Stimulated activated naive CD4-positive, alpha-beta T cell treated with Interleukin-2 at 50 U/mL for 16 hours (primary cell): Measurements from ENCODE around the gene CNIH3.

Source experiments
- DNase-seq: peaks from one replicate; lab custom pipeline; 2025; lab: John Stamatoyannopoulos, UW

CNIH3 gene

GRCh38 chr1:224722838-224723237, 106.7 kb downstream of the CNIH3 start:
- no peak for DNase-seq

DNA sequence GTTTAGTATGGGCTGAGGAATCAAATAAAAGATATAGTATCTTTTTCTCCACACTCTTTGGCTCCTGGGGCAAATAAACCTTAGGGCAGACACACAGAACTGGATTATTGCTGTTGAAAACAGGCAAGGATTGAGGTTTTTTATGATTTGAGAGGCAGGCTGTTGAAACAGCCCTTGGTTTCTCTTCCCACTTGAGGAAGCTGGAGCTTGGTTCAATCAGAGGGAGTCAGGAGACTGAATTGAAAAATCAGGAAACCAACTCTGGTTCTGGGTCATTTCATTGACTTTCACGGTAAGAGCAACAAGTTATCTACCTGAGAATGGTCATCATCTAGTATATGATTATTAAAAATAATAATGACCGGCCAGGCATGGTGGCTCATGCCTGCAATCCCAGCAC, 108.4 kb downstream of the CNIH3 start:
- DNase-seq: no peak

- no peak for DNase-seq
Measured at GRCh38 chr1:224726441-224727182, 110.5 kb downstream of the CNIH3 start.

DNA sequence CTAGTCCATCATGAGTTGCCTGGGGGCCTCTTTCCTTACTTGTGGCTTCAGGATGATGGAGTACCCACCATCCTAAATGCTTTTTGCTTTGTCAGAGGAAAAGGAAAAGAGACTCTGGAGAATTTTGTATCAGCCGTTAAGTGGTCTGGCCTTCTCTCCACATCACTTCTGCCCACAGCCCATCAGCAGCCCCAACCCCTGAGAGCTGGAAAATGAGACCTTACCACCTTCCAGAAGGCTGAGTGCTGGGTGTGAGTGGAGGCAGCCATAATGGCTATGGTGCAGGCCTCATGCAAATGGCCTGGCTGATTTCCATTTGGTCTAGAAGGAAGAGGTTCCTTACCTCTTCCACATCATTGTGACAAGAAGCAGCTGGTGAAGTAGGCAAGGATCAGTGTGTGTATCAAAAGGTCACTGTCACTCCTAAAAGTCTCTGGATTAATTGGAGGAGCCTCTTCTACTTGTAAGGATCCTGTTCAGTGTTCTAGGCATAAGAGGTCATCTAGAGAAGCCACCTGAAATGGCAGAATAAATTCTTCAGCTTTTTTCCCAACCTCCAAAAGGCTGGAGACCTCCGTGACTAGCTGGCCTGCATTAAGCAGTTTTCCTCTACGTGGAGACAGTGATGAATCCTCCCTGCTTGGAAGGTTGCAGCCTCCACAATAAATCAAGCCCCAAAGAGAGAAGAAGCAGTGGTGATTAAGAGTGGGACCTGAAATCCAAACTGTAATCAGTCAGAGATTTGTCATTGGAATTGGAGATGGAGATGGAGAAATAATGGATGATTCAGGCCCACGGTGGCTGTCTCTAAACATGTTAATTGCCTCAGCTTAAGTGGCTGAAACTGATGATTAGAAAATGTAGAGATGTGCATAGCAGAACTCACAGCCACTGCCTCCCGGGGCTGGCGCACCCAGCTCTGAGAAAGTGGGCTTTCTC, 111.5 kb downstream of the CNIH3 start:
- no peak for DNase-seq

GRCh38 chr1:224730540-224730939, 114.4 kb downstream of the CNIH3 start:
- DNase-seq: no peak

GRCh38 chr1:224730965-224731364, 114.8 kb downstream of the CNIH3 start:
- DNase-seq: no peak

GRCh38 chr1:224731633-224732032, 115.5 kb downstream of the CNIH3 start:
- no peak for DNase-seq

DNA sequence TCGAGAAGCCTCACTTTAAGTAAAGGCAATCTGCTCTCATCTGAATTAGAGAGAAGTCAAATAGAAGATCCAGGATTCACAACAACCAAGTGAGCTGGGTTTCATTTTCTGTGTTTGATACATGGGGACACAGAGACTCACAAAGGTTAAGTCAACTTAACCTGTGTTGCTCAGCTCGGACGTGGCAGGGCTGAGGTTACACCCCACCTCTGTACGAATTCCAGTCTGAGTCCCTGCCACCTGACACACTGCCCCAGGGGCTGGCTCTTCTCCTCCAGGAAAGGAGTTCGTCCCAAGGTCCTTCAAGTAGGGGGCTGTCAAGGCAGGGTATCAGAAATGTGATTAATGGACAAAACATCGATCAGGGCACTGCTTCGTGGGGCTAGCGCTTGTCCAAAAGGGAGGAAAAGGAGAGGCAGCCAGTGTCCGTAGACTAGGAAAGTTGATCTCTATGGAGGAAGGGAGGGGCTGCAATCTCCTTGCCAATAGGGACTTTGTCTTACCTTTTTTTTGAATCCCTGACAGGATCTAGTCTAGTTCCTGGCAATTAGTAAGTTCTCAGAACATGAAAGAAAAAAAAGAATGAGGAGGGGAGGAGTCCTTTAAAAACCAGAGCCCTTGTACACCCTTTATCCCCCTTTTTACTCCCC, 116.4 kb downstream of the CNIH3 start:
- DNase-seq: no peak

DNA sequence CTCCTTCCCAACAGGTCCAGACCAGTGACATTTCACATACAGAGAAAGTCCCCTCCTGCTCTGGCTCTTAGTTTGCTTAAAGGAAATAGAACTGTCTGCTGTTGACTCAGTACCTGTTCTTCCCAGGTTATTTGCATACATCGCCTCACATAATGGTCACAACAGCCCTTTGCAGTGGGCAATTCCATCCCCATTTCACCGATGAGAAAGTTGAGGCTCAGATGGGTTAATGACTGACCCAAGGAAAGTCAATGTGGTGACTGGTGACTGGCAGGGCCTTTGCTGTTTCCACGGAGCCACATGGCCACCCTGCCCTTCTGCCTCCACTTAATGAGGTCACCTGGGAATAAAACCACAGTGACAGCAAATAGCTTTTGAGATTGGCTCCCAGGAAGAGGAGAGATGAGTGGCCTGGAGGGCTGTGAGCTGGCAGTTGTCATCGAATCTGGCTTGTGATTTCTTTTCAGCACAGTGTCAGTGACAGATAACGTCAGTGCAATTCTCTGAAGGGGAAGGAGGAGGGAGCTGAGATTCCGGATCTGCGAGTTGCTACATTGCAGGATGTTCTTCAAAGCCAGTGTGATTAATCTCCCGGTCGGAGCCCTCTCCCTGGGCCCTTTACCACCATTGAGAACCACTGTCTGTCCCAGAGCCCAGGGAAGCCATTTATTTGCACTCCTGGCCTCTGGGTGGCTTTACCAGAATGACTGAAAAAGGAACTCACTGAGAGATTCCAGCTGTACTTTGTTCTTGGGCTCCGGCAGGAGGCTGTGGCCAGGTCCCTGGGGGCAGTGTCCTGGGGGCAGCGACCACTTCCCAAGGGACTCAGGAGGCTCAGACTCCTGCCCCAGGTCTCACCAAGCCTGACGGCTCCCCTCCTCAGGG, 117.2 kb downstream of the CNIH3 start:
- DNase-seq: no peak

- no peak for DNase-seq
Measured at GRCh38 chr1:224734261-224734935, 118.3 kb downstream of the CNIH3 start.

- no peak for DNase-seq
Measured at GRCh38 chr1:224735159-224735558, 119.0 kb downstream of the CNIH3 start.

- no peak for DNase-seq
Measured at GRCh38 chr1:224736619-224737352, 120.7 kb downstream of the CNIH3 start.

DNA sequence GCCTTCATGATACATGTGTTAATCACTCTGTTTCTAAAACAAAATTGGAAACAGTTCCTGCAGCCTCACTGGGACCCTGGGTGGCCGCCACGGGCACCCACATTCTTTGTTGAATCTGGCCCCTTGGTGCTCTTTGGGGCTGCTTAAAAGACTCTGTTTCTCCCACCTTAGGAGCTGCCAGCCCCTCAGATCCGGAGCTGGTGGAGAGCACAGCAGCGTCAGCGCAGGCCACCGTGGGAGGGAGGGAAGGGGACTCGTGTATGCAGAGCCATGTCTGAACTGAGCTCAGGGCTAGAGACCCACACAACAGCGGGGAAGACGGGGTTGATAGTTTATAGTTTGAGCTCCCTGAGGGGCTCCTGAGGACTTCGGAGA, 121.2 kb downstream of the CNIH3 start:
- DNase-seq: no peak

GRCh38 chr1:224739303-224739996, 123.3 kb downstream of the CNIH3 start:
- no peak for DNase-seq

- no peak for DNase-seq
Measured at GRCh38 chr1:224739997-224740684, 124.0 kb downstream of the CNIH3 start.

DNA sequence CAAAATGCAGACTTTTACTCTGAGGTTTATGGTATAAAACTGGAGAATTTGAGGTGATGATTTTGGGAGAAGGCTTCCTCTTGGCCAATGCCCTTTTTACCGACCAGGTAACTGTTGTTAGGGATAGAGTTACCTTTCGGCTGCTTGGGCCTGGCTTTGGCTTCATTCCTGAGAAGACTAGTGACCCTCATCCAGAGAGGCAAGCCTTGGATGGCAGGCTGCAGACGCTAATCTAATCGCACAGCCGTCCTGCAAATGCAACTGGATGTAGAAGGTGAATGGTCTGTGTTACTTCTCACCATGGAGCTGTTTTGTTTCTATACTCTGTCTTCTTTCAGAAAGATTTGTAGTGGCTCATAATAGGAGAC, 124.6 kb downstream of the CNIH3 start:
- DNase-seq: no peak

DNA sequence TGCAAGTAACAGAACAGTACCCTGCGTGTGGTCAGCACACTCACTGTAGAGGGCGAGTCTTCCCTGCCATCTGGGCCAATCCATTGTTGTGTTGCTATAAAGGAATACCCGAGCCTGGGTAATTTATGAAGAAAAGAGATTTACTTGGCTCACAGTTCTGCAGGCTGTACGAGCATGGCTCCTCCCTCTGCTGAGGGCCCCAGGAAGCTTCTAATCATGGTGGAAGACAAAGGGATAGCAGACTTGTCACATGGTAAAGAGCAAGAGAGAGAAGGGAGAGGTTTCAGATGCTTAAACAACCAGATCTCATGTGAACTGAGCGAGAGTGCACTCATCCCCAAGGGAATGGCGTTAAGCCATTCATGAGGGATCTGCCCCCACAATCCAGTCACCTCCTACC, 126.2 kb downstream of the CNIH3 start:
- no peak for DNase-seq

- DNase-seq: no peak
Measured at GRCh38 chr1:224743608-224744164, 127.6 kb downstream of the CNIH3 start.

DNA sequence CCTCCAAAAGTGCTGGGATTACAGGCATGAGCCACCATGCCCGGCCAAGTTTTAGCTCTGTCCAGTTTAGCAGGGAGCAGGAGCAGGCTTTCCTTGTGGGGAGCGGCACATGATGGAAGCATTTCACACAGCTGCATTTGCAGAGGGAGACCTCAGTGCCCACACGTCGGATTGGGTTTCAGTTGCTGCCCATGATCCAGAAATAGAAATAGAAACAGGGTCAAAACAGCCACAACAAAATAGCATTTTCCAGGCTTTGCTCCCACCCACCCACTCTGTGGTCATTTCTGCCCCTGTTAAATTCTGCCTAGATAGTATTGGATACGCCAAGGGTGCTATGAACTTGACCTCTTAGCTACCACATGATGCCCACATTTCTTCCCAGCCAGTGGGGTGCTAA, 128.4 kb downstream of the CNIH3 start:
- no peak for DNase-seq
